Smooth muscle cell (in vitro differentiated cells): Measurements from ENCODE around the gene KRTAP1-4. TPM values are rescaled to one million over a fixed set of nuclear protein-coding genes. Genes with fewer than 3 reads are reported as not detected.

Experiments used
- DNase-seq: peaks from one replicate; lab custom pipeline; 2025; ENCODE audit not compliant: unreplicated experiment; lab: John Stamatoyannopoulos, UW
- H2AFZ ChIP-seq: fragments of 200-600 bp; sonication (generic); 2 replicates; pipeline ENCODE4 v1.6.0; 2016; ENCODE audit warnings: antibody characterized with exemption, low read depth, mild to moderate bottlenecking
- H3F3A ChIP-seq: fragments of 200-600 bp; sonication (generic); 2 replicates; pipeline ENCODE4 v1.6.0; 2017; ENCODE audit warnings: antibody characterized with exemption, low read depth
- H3K27ac ChIP-seq: fragments of 200-600 bp; sonication (generic); 2 replicates; pipeline ENCODE4 v1.5.1; 2016; ENCODE audit warnings: low read depth, mild to moderate bottlenecking
- H3K27me3 ChIP-seq: fragments of 200-600 bp; sonication (generic); 2 replicates; pipeline ENCODE4 v1.6.1; 2016; ENCODE audit warnings: low read depth, mild to moderate bottlenecking
- H3K36me3 ChIP-seq: fragments of 200-600 bp; sonication (generic); 2 replicates; pipeline ENCODE4 v1.5.1; 2016; ENCODE audit warnings: low read depth
- H3K4me1 ChIP-seq: fragments of 200-600 bp; sonication (generic); 2 replicates; pipeline ENCODE4 v1.5.1; 2016; ENCODE audit warnings: low read depth
- H3K4me2 ChIP-seq: fragments of 200-600 bp; sonication (generic); 2 replicates; pipeline ENCODE4 v1.6.0; 2016; ENCODE audit warnings: mild to moderate bottlenecking
- H3K4me3 ChIP-seq: fragments of 200-600 bp; sonication (generic); 2 replicates; pipeline ENCODE4 v1.5.1; 2016; ENCODE audit warnings: mild to moderate bottlenecking
- H3K79me2 ChIP-seq: fragments of 200-600 bp; sonication (generic); 2 replicates; pipeline ENCODE4 v1.6.0; 2016; ENCODE audit warnings: low read depth, mild to moderate bottlenecking
- H3K9ac ChIP-seq: fragments of 200-600 bp; sonication (generic); 2 replicates; pipeline ENCODE4 v1.6.0; 2016; ENCODE audit warnings: low read depth
- H3K9me3 ChIP-seq: fragments of 200-600 bp; sonication (generic); replicated peaks from 2 replicates; pipeline ENCODE4 v1.5.1; 2016; ENCODE audit warnings: low read depth
- H4K20me1 ChIP-seq: fragments of 200-600 bp; sonication (generic); 2 replicates; pipeline ENCODE4 v1.6.0; 2016; ENCODE audit warnings: low read depth
- WGBS: methylation state at CpG from one replicate; pipeline ENCODE4 v1.1.7; 2016; ENCODE audit warnings: low lambda C conversion rate; 5-methylcytosine and 5-hydroxymethylcytosine counted together
- polyA plus RNA-seq: library from polyadenylated mRNA; unstranded; fragments of >200 nt; fragmentation: Nextera tagmentation; extraction: Ambion mirVana; gene quantifications from 2 replicates; pipeline ENCODE4 v1.2.1, GENCODE V29; 2016
- total RNA-seq: library from RNA; depleted of rRNA; stranded (reverse); fragments of >200 nt; gene quantifications from 2 replicates; pipeline ENCODE4 v1.2.3, GENCODE V29; 2014
- TF ChIP-seq, protein P1 (sequence below): fragments of 200-600 bp; sonication (generic); IDR thresholded peaks from 2 replicates; pipeline ENCODE4 v1.5.1; 2017; ENCODE audit warnings: borderline replicate concordance, mild to moderate bottlenecking, antibody characterized with exemption; ENCODE audit not compliant: insufficient read depth, poor library complexity, severe bottlenecking

The KRTAP1-4 gene
- total and polyA plus RNA-seq, 2 experiments from 2014 or later, result not detected

- H3K9ac ChIP-seq, result no peak overlapping the region
- no peaks in the 10 kb centered on the region for H4K20me1 ChIP-seq
- no peak overlapping the region for H3K27ac ChIP-seq
- H3K36me3 ChIP-seq, result no peaks in the 10 kb centered on the region
- no peak overlapping the region for H3K4me2 ChIP-seq
- H3K4me1 ChIP-seq, result peaks cover 5% of the 10 kb centered on the region
- TF ChIP-seq, protein P1, sequence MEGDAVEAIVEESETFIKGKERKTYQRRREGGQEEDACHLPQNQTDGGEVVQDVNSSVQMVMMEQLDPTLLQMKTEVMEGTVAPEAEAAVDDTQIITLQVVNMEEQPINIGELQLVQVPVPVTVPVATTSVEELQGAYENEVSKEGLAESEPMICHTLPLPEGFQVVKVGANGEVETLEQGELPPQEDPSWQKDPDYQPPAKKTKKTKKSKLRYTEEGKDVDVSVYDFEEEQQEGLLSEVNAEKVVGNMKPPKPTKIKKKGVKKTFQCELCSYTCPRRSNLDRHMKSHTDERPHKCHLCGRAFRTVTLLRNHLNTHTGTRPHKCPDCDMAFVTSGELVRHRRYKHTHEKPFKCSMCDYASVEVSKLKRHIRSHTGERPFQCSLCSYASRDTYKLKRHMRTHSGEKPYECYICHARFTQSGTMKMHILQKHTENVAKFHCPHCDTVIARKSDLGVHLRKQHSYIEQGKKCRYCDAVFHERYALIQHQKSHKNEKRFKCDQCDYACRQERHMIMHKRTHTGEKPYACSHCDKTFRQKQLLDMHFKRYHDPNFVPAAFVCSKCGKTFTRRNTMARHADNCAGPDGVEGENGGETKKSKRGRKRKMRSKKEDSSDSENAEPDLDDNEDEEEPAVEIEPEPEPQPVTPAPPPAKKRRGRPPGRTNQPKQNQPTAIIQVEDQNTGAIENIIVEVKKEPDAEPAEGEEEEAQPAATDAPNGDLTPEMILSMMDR, result no peak
- H3K27me3 ChIP-seq, result no peaks in the 10 kb centered on the region
- H3F3A ChIP-seq, result no peaks in the 10 kb centered on the region
- no peak for DNase-seq
- H3K9me3 ChIP-seq, result no peaks in the 10 kb centered on the region
- H3K4me3 ChIP-seq, result no peak overlapping the region
- H2AFZ ChIP-seq, result no peak overlapping the region
- H3K79me2 ChIP-seq, result no peaks in the 10 kb centered on the region
Observed at GRCh38 chr17:41010441-41010840, 19.6 kb downstream of the KRTAP1-4 start.

GRCh38 chr17:41009936-41010335 lies 20.1 kb downstream of the KRTAP1-4 start:
- Histone ChIP-seq H3K4me2 (no peak overlapping the region), H3K9me3 (no peaks in the 10 kb centered on the region), H3K9ac (no peak overlapping the region), H3K79me2 (no peaks in the 10 kb centered on the region), H3K4me1 (peaks cover 5% of the 10 kb centered on the region), H3K36me3 (no peaks in the 10 kb centered on the region), H4K20me1 (no peaks in the 10 kb centered on the region), H3K27me3 (no peaks in the 10 kb centered on the region), H2AFZ (no peak overlapping the region), H3K27ac (no peak overlapping the region), H3K4me3 (no peak overlapping the region), H3F3A (no peaks in the 10 kb centered on the region)
- TF ChIP-seq, protein P1, result no peak
- no peak for DNase-seq
- WGBS, result 84% methylated on average over 1 of the region's 1 CpG

DNA sequence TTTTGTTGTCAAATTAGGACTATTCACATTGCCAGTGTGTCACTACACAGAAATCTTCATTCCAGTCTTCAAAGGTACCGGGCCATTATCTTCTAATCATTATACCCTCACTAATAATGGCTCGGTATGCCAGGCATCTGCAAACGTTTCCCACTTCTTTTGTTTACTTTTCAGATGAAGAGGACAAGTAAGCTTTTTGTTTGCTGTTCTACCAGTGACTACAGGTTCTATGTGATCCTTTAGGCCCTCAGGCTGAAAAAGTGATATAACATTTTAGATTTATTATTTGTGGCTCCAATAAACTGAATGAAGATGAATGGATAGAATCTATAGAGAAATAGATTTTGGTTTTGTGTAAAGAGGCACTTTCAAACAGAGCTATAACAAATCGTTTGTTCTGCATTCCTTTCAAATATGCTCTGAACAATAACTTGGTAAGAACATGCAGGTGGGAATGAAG lies 20.7 kb downstream of the KRTAP1-4 start:
- H3K4me3 ChIP-seq, result no peak overlapping the region
- no peaks in the 10 kb centered on the region for H3F3A ChIP-seq
- no peaks in the 10 kb centered on the region for H3K79me2 ChIP-seq
- WGBS, result 37% methylated on average over 4 of the region's 4 CpGs
- no peaks in the 10 kb centered on the region for H3K36me3 ChIP-seq
- no peak overlapping the region for H3K9ac ChIP-seq
- no peak overlapping the region for H3K4me2 ChIP-seq
- peaks cover 5% of the 10 kb centered on the region for H3K4me1 ChIP-seq
- TF ChIP-seq, protein P1, result no peak
- DNase-seq, result no peak
- no peaks in the 10 kb centered on the region for H3K9me3 ChIP-seq
- peaks cover 2% of the 10 kb centered on the region for H3K27me3 ChIP-seq
- H3K27ac ChIP-seq, result no peak overlapping the region
- no peak overlapping the region for H2AFZ ChIP-seq
- no peaks in the 10 kb centered on the region for H4K20me1 ChIP-seq

GRCh38 chr17:41008811-41009210 lies 21.2 kb downstream of the KRTAP1-4 start, which contains the start of gene KRTAP3-1:
KRTAP3-1 (minus strand) TSS chr17:41009128; CDS start chr17:41009074, 54 bp downstream.
- Histone ChIP-seq H3K4me1 (peaks cover 5% of the 10 kb centered on the region), H3K79me2 (no peaks in the 10 kb centered on the region), H3K9me3 (no peaks in the 10 kb centered on the region), H2AFZ (no peak within 1 kb of the TSS), H4K20me1 (no peaks in the 10 kb centered on the region), H3K27ac (no peak within 1 kb of the TSS), H3K4me2 (no peak within 1 kb of the TSS), H3K36me3 (no peaks in the 10 kb centered on the region), H3K4me3 (no peak within 1 kb of the TSS), H3K27me3 (peaks cover 4% of the 10 kb centered on the region), H3K9ac (no peak within 1 kb of the TSS), H3F3A (no peaks in the 10 kb centered on the region)
- DNase-seq, result no peak
- 78% methylated on average over 8 of the region's 8 CpGs for WGBS
- TF ChIP-seq, protein P1, result no peak
